Measurements from ENCODE around the gene ZNF662.
A peak's percentile ranks its signal among the peaks of the same experiment; 100 is the strongest.

Gene ZNF662

GRCh38 chr3:42936157-42936981 is 30.4 kb downstream of the ZNF662 start:
- DNase-seq (ENCODE audit: low spot score), result peak; percentile 43

- DNase-seq (ENCODE audit: low spot score), result no peak
Observed at GRCh38 chr3:42937334-42937733, 31.4 kb downstream of the ZNF662 start.

GRCh38 chr3:42942693-42943092 is 36.8 kb downstream of the ZNF662 start:
- no peak for DNase-seq (ENCODE audit: low spot score)

GRCh38 chr3:42946050-42946449 is 40.1 kb downstream of the ZNF662 start:
- no peak for DNase-seq (ENCODE audit: low spot score)

DNA sequence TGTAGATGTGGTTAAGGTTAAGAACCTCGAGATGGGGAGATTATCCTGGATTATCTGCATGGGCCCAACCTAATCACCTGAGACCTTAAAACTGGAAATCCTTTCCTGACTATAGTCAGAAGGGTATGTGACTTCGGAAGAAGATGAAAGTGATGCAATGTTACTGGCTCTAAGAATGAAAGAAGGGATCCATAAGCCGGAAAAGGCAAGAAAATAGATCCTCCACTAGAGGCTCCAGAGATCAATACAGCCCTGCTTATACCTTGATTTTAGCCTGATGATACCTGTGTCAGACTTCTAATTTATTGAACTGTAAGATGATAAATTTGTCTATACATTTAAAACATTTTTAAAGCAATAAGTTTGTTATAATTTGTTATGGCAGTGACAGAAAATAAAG is 51.6 kb downstream of the ZNF662 start:
- no peak for DNase-seq (ENCODE audit: low spot score)

DNA sequence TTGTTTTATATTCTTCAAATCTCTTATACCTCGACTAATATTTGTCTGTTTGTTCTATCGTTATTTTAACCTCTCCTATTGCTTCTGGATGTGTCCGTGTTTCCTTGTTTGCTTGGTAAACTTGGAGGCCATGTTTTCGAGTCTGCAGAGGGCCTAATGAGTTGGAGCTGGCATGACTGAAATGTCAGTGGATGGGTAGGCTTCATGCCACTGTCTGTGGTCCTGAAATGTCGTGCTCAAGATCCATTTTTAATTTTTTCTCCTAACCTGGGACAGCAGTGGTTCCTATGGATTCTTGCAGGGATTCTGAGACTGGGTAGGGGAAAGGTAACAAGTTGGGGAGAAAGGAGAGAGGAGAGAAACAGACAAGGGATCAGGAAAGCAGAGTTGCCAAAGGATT is 54.3 kb downstream of the ZNF662 start:
- DNase-seq (ENCODE audit: low spot score), result no peak

DNA sequence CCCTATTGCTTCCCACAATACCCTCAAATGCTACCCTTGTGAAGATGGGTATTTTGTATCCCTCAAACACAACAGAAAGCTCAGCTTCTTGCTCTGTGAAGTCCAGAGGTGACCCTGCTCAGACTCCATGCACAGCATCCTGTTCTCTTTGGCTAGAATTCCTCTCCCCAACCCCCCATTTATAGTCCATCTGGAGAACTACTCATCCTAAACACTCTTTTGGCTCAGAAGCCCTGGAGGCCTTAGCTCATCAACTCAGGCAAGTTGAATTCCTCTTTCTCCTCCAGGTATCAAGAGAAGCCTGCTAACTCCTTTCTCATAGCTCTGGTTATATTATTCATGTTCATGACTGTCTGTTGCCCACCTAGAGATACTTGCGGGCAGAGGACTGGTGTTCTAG is 54.8 kb downstream of the ZNF662 start:
- no peak for DNase-seq (ENCODE audit: low spot score)

DNA sequence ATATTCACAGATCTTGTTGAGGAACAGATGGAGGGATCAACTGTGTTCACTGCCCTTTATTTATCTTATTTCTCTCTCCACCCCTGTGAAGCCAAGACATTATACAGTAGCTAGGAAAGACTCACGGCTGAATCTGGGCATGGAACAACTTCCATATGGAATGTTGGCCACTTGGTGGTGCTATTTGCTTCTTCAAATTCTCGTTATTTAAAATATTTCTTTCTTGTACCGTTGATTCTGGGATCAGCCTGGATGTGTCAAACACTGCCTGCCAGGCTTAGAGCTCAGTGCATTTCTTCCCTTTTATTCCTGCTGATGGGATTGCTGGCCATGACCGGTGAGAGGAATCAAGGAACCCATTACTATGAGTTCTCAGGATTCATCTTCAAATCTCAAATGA is 55.7 kb downstream of the ZNF662 start:
- DNase-seq (ENCODE audit: low spot score), result peak; percentile 72

GRCh38 chr3:42963269-42963668 is 57.3 kb downstream of the ZNF662 start:
- no peak for DNase-seq (ENCODE audit: low spot score)

DNA sequence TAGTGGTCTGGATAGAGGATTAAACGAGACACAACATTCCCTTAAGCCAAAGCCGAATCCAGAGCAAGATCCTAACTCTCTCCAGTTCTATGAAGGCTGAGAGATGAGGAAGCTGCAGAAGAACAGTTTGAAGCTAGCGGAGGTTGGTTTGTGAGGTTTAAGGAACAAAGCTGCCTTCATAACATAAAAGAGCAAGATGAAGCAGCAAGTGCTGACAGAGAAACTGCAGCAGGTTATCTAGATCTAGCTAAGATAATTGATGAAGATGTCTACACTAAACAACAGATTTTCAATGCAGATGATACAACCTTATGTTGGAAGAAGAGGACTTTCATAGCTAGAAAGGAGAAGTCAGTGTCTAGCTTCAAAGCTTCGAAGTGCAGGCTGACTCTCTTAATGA is 58.3 kb downstream of the ZNF662 start:
- DNase-seq (ENCODE audit: low spot score), result no peak

All from AG08395 (cell line).